ENCODE data around the gene TRIM50.

DNA sequence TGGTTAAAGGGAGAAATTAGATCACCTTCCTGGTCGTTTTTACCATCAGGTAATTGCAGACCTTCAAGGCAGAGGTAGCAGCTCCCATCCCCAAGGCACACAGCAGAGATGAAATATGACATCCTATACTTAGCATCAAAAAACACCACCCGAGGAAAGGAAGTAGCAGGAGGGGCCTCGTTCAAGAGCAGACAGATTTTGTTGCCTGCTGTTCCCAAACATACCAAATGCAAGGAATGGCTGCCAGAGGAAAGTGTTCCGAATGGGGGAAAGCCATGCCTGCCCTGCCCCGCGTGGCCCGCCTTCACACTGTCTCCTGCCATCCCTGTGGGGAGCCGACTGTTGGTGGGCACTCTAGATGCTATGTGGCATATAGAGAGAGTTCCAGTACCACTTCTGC is 18.1 kb upstream of the TRIM50 start:
- TF ChIP-seq, protein P1, sequence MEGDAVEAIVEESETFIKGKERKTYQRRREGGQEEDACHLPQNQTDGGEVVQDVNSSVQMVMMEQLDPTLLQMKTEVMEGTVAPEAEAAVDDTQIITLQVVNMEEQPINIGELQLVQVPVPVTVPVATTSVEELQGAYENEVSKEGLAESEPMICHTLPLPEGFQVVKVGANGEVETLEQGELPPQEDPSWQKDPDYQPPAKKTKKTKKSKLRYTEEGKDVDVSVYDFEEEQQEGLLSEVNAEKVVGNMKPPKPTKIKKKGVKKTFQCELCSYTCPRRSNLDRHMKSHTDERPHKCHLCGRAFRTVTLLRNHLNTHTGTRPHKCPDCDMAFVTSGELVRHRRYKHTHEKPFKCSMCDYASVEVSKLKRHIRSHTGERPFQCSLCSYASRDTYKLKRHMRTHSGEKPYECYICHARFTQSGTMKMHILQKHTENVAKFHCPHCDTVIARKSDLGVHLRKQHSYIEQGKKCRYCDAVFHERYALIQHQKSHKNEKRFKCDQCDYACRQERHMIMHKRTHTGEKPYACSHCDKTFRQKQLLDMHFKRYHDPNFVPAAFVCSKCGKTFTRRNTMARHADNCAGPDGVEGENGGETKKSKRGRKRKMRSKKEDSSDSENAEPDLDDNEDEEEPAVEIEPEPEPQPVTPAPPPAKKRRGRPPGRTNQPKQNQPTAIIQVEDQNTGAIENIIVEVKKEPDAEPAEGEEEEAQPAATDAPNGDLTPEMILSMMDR (IDR thresholded peaks at IDR 0.05; ENCODE audit: low read depth, low read length, poor library complexity, severe bottlenecking) = no peak
- TF ChIP-seq EZH2phosphoT487 (IDR thresholded peaks at IDR 0.05; ENCODE audit: borderline replicate concordance, low read length) = no peak
